Endothelial cell of umbilical vein (primary cell): ENCODE data around the gene CLDND2. TPM values are rescaled to one million over a fixed set of nuclear protein-coding genes. Genes with fewer than 3 reads are reported as not detected.

Experiments
- BruUV-seq: library from RNA; stranded (reverse); fragments of 400-500 nt; replicated peaks from 2 replicates; lab custom pipeline; 2021; lab: Mats Ljungman, UMichigan
- CTCF ChIA-PET: fragments of 300-600, 350-600 bp; sonication (Branson Sonifier 250); formaldehyde crosslinking; loops from one replicate; lab custom pipeline; 2021; ENCODE audit warnings: antibody characterized with exemption, inconsistent platforms; lab: Charles Lee
- POLR2A ChIA-PET: fragments of 300-600, 350-600 bp; sonication (Branson Sonifier 250); formaldehyde crosslinking; loops from one replicate; lab custom pipeline; 2021; ENCODE audit warnings: antibody characterized with exemption, inconsistent platforms; lab: Charles Lee
- DNase-seq: peaks from one replicate; pipeline ENCODE4 v3.0.0-alpha.2; 2011; ENCODE audit warnings: low read depth, low spot score
- FAIRE-seq: peaks from 2 replicates; lab custom pipeline; 2011; peaks lifted over from hg19 to GRCh38; lab: Jason Lieb, UNC
- H2AFZ ChIP-seq: 2 replicates; pipeline ENCODE4 v1.6.0; 2012; ENCODE audit warnings: low read depth, low read length, control low read depth, inconsistent platforms
- H3K27ac ChIP-seq: 2 replicates; pipeline ENCODE4 v1.5.1; 2011; ENCODE audit warnings: low read depth, mild to moderate bottlenecking, control low read depth, low read length, moderate library complexity; ENCODE audit not compliant: insufficient read depth
- H3K27me3 ChIP-seq, 2 experiments: 2 replicates each; pipeline versions ENCODE4 v1.6.0 to v1.6.1; 2011; ENCODE audit warnings: low read length in 2 of 2, mixed read lengths in 1 of 2; ENCODE audit not compliant: control insufficient read depth in 2 of 2, insufficient read depth in 2 of 2
- H3K36me3 ChIP-seq, 2 experiments: 2 replicates in 1 of 2; 3 replicates in 1 of 2; pipeline ENCODE4 v1.5.1; 2011; ENCODE audit warnings: low read length in 2 of 2, mild to moderate bottlenecking in 1 of 2, moderate library complexity in 1 of 2; ENCODE audit not compliant: control insufficient read depth in 2 of 2, insufficient read depth in 2 of 2; ENCODE audit errors: extremely low read depth in 1 of 2
- H3K4me1 ChIP-seq: 3 replicates; pipeline ENCODE4 v1.5.1; 2011; ENCODE audit warnings: mild to moderate bottlenecking, low read length; ENCODE audit not compliant: control insufficient read depth, insufficient read depth; ENCODE audit errors: extremely low read depth
- H3K4me2 ChIP-seq: 2 replicates; pipeline ENCODE4 v1.6.1; 2011; ENCODE audit warnings: low read length, control low read depth, mixed read lengths; ENCODE audit not compliant: insufficient read depth
- H3K4me3 ChIP-seq, 3 experiments: fragments of 200-600 bp in 1 of 3; sonication (generic), shearing (Covaris generic) in 1 of 3; replicated peaks in 1 of 3; 2 replicates each; pipeline ENCODE4 v1.5.1; 2011 to 2016; ENCODE audit warnings: control low read depth in 3 of 3, low read length in 3 of 3, mild to moderate bottlenecking in 2 of 3, inconsistent platforms in 1 of 3, low read depth in 1 of 3, moderate library complexity in 1 of 3; ENCODE audit not compliant: insufficient read depth in 1 of 3
- H3K79me2 ChIP-seq: 2 replicates; pipeline ENCODE4 v1.6.0; 2012; ENCODE audit warnings: low read length, inconsistent platforms; ENCODE audit not compliant: control insufficient read depth, insufficient read depth
- H3K9ac ChIP-seq: replicated peaks from 2 replicates; pipeline ENCODE3; 2011; ENCODE audit warnings: low read length, control low read depth; ENCODE audit not compliant: insufficient read depth; ENCODE audit errors: extremely low read depth
- H3K9me1 ChIP-seq: replicated peaks from 3 replicates; pipeline ENCODE4 v1.6.0; 2011; ENCODE audit warnings: mild to moderate bottlenecking, low read length; ENCODE audit not compliant: control insufficient read depth, insufficient read depth; ENCODE audit errors: extremely low read depth
- H3K9me3 ChIP-seq: replicated peaks from 2 replicates; pipeline ENCODE4 v1.5.1; 2012; ENCODE audit warnings: low read length, inconsistent platforms; ENCODE audit not compliant: control insufficient read depth, insufficient read depth
- H4K20me1 ChIP-seq: replicated peaks from 2 replicates; pipeline ENCODE3; 2011; ENCODE audit warnings: mild to moderate bottlenecking, low read length; ENCODE audit not compliant: control insufficient read depth, insufficient read depth; ENCODE audit errors: extremely low read depth
- CTCF ChIP-seq, 2 donors: IDR thresholded peaks; 1 replicate in 1 of 2; 2 replicates in 1 of 2; pipeline ENCODE4 v1.5.1; 2011; ENCODE audit warnings: low read length in 2 of 2, mild to moderate bottlenecking in 2 of 2, moderate library complexity in 2 of 2, control low read depth in 1 of 2, inconsistent platforms in 1 of 2, low read depth in 1 of 2; ENCODE audit not compliant: insufficient read depth in 1 of 2; ENCODE audit errors: extremely low read depth in 1 of 2
- EZH2 ChIP-seq: IDR thresholded peaks from 2 replicates; pipeline ENCODE4 v1.6.1; 2012; ENCODE audit warnings: borderline replicate concordance, low read depth, mild to moderate bottlenecking, moderate library complexity, low read length, inconsistent platforms; ENCODE audit not compliant: severe bottlenecking
- FOS ChIP-seq: IDR thresholded peaks from 2 replicates; pipeline ENCODE4 v1.6.1; 2011; ENCODE audit warnings: mild to moderate bottlenecking, low read length, moderate library complexity, borderline replicate concordance; ENCODE audit not compliant: insufficient read depth
- GATA2 ChIP-seq: IDR thresholded peaks from 2 replicates; pipeline ENCODE4 v1.7.0; 2011; ENCODE audit warnings: low read depth, mild to moderate bottlenecking, moderate library complexity, mixed read lengths, low read length; ENCODE audit not compliant: insufficient read length, insufficient read depth
- JUN ChIP-seq: IDR thresholded peaks from 2 replicates; pipeline ENCODE4 v1.6.1; 2011; ENCODE audit warnings: borderline replicate concordance, low read depth; ENCODE audit not compliant: insufficient read length, insufficient read depth
- MAX ChIP-seq: IDR thresholded peaks from 2 replicates; pipeline ENCODE4 v1.6.1; 2011; ENCODE audit not compliant: insufficient read depth, insufficient read length
- MYC ChIP-seq: IDR thresholded peaks from one replicate; pipeline ENCODE4 v1.6.1; 2011; ENCODE audit warnings: mild to moderate bottlenecking, low read depth, low read length
- POLR2A ChIP-seq: IDR thresholded peaks from 2 replicates; pipeline ENCODE4 v1.6.1; 2012; ENCODE audit warnings: low read depth, mild to moderate bottlenecking, control low read depth, low read length
- POLR2AphosphoS5 ChIP-seq: IDR thresholded peaks from 2 replicates; pipeline ENCODE4 v1.6.1; 2012; ENCODE audit warnings: low read depth, mild to moderate bottlenecking, control low read depth, low read length, moderate library complexity; ENCODE audit not compliant: insufficient read depth
- dilution Hi-C: fragments of 300-500 bp; cut with MboI; formaldehyde crosslinking; loops from one replicate; pipeline ENCODE4 v1.15.0; 2019; ENCODE audit warnings: low sequenced_read_pairs; ENCODE audit not compliant: extremely low pct_ligation_motif_present
- intact Hi-C: fragments of 100-400 bp; cut with micrococcal nuclease; formaldehyde crosslinking; loops from one replicate; pipeline ENCODE4 v1.10.0; 2022
- polyA plus RNA-seq, 4 experiments: library from polyadenylated mRNA; depleted of rRNA in 3 of 4; stranded (reverse) in 3 of 4; unstranded in 1 of 4; fragments of >200 nt; gene quantifications; 2 replicates each; pipeline versions ENCODE4 v1.2.1 to v1.2.3, GENCODE V29; 2011 to 2012; ENCODE audit warnings: missing spikeins in 1 of 4
- total RNA-seq: library from RNA; stranded (reverse); gene quantifications from 2 replicates; pipeline ENCODE4 v1.2.3, GENCODE V29; 2021

The CLDND2 gene
- total and polyA plus RNA-seq, 2 donors (not counting 3 experiments of a cell fraction or from before 2014, with no cell fraction given): 0.97 TPM; not detected in 1

GRCh38 chr19:51396175-51396574, 27.4 kb upstream of the CLDND2 start:
- FAIRE-seq: no peak
- H3K4me3 ChIP-seq: no peak overlapping the region
- H3K9ac ChIP-seq: no peak overlapping the region
- H3K9me3 ChIP-seq: no peaks in the 10 kb centered on the region
- no peak overlapping the region for H2AFZ ChIP-seq
- peaks cover 8% of the 10 kb centered on the region for H3K4me1 ChIP-seq
- no peaks in the 10 kb centered on the region for H3K27me3 ChIP-seq
- ChIA-PET POLR2A (no interaction called here), CTCF (interaction anchor here (0.7 to 2.4 kb wide), 5 partner anchors 9 to 261 kb away, joined by 3 to 6 read pairs (median 4); partner anchors contain the start of gene LIM2)
- H3K27ac ChIP-seq: no peak overlapping the region
- H4K20me1 ChIP-seq: no peaks in the 10 kb centered on the region
- dilution Hi-C loops: no loop called here
- intact Hi-C loops: no loop called here
- H3K9me1 ChIP-seq: no peaks in the 10 kb centered on the region
- no peak for DNase-seq
- no peaks in the 10 kb centered on the region for H3K36me3 ChIP-seq
- H3K4me2 ChIP-seq: no peak overlapping the region
- no peaks in the 10 kb centered on the region for H3K79me2 ChIP-seq
- TF ChIP-seq CTCF (IDR thresholded peaks at IDR 0.05; ENCODE audit: extremely low read depth in 1 of 2, insufficient read depth in 1 of 2, low read depth in 1 of 2, low read length in 2 of 2) (no peak), FOS (no peak), JUN (no peak), GATA2 (no peak), POLR2AphosphoS5 (no peak), MYC (no peak), POLR2A (no peak), MAX (no peak), EZH2 (no peak)
- no TSS peak for BruUV-seq
